Measurements from ENCODE around the gene KCNJ1.

The KCNJ1 gene

DNA sequence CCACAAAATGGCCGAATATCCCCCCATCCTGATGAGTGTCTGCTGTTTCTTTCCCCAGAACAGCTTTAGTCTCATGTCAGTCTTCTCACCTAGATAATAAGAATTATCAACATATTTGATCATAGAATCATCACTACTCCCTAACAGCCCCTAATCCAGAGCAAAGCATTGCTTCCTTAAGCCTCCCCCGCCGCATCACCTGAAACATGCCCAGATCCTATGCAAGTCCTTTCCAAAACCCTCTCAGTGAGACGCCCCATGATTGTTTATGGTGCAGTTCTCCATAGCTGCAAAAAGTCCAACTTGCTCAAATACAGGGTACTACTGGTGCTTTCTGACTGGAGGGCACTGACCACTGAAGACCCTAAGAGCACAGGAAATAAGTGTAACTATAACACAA, 20.1 kb downstream of the KCNJ1 start:
- no peak for DNase-seq

DNA sequence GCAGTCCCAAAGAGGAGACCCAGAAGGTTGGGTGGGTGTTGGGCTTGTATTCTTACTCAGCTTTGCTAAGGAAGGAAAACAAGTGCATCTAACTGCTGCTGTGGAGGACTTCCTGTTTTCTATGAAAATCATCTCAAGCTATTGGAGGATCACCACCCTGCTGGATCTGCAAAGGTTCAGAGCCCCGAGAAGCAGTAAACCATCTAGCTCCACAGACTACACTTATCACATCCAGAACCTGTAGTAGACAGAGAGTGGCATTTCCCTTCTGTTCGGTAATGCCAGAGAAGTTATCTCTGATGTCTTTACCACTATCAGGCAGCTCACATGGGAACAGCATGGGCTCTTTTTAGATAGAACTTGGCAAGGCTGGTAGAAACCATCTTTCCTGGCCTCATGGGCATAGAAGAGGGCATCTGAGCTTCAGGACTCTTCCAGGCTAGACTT, 21.7 kb downstream of the KCNJ1 start:
- no peak for DNase-seq

DNA sequence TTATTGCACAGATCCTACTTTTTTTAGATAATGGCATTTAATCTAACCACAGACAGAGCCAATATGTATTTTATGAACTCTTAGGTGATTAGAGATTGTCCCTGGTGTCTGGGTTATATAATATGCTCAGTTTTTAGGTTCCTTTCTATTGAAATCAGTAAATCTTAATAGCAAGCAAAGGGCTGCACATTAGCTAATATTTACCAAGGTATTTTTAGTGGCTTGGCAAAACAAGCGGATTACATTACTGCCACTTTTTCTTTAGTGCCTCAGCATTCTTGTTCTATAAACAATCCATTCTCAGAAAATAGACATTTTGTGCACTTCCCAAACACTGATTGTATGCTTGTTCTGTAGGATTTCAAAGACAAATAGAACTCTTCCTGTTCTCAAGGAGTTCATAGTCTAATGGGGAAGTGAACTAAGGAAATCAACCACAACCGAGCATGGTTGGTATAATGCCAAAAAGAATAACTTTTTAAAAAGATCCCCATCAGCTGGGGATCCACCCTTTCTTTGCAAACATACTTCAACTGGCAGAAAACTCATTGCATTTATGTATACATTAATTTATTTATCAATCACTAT, 23.8 kb downstream of the KCNJ1 start:
- DNase-seq = no peak

- no peak for DNase-seq
These were observed 25.5 kb downstream of the KCNJ1 start for GRCh38 chr11:128841461-128842072.

DNA sequence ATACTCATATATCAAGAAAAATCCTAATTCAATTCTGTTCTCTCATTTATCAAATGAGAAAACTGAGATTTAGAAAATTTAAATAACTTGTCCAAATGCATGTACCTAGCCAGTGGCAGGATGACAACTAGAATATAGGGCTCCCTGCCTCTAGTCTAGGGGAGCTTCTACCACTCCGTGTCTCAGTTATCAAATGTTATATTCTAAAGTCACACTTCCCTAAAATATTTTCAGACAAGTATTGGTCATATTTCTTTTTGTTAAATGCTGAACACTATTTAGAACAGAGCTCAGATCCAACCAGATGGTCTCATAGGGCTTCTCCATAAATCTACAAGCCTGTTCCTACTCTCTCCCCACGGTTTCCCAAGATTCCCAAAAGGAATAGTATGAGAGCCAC, 26.3 kb downstream of the KCNJ1 start:
- DNase-seq = no peak

DNA sequence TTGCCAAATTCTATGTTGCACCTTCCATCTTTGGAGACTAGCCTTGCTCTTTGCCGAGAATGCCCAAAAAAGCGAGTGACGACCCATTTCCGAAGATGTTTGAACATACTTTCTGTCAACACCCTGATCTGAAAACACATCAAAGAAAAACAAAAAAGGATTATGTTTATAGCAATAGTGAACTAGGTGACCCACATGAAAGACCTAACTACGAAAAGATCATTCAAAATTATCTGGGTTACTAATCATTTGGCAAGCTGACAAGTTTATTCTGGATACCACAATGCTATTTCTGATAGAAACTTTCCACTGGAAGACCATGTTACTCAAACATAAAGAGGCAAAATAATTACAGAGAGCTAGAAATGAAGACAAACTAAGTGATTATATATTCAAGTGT, 27.0 kb downstream of the KCNJ1 start:
- DNase-seq = no peak

- DNase-seq = no peak
These were observed 28.0 kb downstream of the KCNJ1 start for GRCh38 chr11:128839081-128839480.

DNA sequence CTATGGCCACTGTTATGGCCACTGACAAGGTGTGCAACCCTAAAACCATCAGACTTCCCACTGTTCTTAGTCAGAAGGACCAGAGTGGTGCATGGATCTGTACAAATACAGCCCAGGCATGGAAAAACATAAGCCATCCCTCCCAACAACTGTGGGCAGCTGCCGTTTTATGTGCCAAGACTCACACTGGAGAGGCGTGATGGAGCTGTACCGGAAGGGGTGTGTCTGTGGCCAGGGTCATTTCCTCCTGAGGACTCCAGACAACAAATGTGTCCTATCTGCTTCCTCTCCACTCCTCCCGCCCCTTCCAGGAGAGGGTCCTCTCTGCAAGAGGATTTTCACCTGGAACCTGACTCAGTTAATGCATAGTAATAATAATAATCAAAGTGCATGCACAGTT, 29.5 kb downstream of the KCNJ1 start:
- no peak for DNase-seq

DNA sequence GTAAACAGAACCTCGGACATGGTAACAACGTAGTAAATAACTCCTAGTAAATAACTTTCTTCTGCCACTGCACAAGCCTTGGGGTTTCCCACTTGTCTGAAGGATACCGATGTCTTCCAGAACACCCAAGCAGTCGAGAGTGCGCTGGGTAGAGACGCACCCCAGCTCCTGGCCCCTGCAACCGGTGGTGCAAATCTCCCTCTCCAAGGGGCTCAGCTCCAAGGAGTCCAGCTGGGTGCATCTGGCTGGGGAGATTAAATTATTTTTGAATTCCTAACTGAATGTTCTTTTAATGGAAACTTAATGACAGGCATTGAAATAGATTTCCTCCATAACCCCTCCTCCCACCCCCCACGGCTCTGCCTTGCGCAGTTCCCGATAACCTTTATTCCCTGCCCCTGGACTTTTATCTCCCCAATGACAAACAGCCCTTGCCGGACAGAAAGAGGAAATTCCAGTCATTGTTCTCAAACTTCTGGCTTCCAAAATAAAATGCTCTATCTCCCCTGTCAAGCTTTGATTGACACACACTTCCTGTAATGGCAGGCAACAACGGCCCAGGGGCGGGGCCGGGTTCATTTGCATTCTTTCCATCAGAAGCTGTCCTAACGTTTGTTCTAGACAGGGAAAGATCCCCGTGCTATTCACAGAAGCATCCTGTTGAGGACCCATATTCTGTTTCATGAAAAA, 31.2 kb downstream of the KCNJ1 start:
- no peak for DNase-seq

DNA sequence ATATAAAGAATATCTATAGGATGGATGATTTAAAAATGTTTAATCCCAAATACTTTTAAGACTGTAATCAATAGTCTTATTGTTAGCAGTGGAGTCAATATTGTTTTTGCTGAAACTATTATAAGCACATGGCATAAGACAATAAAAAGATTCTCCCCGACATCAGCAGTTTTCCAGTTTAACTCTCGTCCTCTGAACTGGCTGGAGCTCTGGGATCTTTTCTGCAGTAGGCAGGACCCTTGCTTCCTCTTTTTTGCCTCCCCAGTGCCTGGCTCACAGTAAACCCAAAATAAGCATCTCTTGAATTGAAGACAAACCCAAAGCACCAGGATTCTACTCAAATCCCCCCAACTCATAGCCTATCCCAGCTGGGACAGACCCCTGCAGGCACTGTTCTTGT, 32.9 kb downstream of the KCNJ1 start:
- DNase-seq = no peak

GRCh38 chr11:128832121-128832497, 35.0 kb downstream of the KCNJ1 start:
- DNase-seq = no peak

DNA sequence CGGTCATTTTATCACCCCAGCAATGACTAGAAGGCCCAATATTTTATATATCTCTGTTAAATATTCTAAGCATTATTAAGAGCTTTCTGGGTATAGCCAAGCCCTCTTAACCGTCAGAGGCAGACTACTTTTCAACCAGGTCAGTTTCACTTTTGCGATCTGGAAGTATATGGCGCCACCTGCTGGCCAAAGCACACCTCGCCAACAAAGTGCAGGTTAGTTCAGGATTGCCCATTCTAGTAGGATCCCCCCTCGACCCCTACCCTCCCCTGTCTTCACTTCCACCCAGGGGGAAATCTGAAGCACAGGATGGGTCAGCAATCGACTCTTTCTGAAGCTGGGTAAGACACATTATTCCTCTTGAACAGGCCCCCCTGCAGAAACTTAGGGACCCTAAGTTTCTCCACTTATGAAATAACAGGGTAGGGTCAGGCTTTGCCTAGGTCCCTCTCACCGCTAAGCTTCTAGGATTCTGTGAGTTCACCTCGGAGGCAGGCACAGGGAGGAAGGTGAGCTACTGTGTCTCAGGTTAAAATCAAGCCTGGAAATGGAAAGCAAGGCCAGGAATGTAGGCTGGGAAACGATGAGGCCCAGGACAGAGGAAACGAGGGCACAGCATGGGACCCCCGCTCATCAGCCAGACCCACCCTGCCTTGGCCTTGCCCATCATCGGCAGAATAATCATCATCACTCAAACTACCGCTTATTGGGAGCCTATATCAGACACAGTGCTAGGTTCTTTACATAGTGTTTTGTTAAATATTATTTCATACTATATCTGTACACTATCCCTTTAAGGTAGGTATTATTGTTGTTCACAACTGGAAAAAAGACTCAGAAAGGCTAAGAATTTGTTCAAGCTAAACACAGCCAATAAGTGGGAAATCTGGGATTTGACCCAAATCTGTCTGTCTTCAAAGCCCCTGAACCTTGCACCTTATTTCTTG, 35.6 kb downstream of the KCNJ1 start:
- peak; percentile 38 for DNase-seq

DNA sequence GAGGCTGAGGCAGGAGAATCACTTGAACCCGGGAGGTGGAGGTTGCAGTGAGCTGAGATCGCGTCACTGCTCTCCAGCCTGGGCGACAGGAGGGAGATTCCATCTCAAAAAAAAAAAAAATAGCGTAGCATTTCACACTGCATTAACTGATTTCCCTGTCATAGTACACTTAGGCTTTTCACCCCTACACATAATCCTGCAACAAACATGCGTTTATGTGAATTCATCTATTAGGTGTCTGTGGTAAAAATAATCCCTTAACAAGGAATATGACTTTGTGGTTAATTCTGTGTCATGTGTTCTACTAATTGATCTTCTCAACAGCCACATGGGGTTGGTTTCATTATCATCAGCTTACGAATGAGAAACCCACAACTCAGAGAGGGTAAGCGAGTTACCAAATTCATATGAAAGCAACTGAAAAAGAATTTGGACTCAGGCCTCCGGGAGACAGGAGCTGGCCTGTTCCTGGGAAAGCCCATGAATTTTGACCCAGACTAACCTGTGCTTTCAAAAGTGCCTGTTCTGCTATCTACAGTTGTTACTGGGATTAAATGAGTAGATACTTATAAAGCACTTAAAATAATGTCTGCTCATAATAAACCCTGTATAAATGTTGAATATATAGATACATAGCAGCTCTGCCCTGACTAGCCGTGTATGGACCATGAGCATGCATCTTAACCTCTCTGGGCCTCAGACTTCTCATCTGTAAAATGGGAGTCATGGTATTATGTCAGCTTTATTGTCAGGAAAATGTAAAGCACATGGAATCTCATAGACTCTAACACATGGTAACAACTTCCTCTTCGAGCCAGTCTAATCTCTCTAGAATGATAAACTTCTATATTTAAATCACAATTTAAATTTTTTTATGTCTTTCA, 36.6 kb downstream of the KCNJ1 start:
- DNase-seq = no peak

- DNase-seq = no peak
These were observed 38.7 kb downstream of the KCNJ1 start for GRCh38 chr11:128828350-128828749.

DNA sequence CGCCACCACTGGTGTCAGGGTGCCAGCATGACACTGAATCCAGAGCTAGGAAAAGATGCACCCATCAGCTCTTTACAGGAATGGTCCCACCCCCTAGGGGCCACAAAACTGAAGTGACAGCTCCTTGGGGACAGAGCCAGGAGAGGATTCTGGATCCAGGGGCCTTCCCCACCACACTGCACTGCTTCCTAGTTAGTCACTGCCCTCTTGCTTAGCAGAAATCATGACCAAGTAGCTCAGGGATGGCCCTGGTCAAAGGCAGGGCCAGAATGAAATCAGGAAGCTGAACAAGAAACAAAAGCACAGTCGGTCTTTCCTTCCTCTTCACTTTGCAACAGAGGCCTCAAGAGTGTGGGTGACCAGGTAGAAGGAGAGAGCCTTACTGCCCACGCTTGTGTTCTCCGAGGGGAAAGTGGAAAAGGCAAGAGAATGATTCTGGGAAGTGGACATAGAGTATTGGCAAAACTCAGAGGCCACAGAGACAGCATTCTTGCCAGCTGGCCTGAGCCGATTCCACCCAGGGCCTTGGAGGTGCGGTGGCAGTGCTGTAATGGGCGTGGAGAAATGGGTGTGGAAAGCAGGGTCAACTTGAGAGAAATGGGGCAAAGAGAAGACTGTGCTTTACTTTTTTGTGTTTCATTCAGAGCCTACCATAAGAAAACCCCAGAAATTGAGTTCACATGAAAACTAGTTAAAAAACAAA, 39.8 kb downstream of the KCNJ1 start:
- DNase-seq = no peak

DNA sequence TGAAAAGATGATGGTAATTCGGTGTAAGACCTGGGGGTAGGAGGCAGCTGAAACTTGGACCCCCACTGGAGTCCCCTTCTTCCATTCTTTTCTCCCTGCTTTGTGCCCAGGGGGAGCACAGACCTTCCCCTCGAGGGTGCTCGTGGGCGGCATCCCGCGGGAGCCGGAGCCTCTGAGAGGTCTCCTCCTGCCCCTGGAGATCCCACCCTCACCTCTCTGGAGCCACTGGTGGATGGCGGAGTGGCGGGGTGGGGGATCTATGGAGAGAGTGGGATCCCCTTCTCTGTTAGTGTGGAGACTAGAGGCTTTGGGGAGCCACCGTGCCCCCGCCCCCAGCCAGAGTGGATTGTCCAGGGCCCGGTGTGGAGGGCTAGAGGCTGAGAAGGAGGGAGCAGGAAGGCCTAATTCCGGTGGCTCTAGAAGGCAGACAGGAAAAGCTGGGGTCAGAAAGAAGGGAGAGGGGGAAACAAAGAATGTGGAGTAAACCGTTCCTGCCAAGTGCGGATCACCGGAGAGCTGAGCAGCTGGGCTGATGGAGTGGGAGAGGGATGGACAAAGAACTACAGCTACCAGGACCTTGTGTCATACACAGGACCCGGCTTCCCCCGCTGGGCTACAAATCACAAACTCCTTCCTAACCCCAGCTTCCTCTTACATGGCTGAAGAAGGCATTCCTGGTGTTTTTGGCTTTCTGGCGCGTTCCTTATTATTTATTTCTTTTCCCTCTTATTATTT, 41.9 kb downstream of the KCNJ1 start:
- DNase-seq = no peak

GRCh38 chr11:128824191-128825049, 42.7 kb downstream of the KCNJ1 start:
- no peak for DNase-seq

DNA sequence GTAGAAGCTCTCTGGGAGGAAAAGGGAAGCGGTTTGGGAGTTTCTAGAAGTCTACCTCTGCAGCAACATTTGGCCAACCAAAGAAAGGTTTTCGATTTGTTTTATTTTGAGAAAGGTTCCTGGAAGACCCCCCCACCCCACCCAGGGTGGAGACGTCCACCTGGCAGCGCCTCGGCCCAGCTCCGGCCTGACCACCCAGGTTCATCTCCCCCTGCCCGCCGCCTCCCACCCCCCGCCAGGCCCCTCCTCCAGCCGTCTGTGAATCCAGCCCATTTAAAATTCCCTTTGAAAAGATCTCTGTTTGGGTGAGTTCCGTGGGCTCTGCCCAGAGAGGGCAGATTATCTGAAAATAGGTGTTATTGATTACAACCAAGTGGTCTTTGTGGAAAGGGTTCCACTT, 43.3 kb downstream of the KCNJ1 start:
- no peak for DNase-seq

DNA sequence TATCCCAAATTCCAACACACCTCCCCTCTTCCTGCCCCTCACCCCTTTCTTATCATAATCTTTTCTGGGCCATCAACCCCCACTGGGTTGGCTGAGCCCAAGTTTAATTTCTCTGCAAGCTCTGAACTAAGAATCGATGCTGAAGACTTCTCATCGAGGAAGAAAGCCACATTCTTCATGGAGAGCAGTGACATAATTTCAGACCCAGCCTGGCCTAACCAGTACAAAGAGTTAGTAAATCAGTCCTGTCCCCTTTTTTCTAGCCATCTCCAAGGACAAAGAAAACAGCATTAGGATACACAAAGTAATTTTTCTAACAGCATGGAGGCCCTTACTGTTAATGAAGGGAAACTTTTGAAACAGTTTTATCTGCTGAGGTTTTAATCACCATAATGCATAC, 45.0 kb downstream of the KCNJ1 start:
- no peak for DNase-seq

DNA sequence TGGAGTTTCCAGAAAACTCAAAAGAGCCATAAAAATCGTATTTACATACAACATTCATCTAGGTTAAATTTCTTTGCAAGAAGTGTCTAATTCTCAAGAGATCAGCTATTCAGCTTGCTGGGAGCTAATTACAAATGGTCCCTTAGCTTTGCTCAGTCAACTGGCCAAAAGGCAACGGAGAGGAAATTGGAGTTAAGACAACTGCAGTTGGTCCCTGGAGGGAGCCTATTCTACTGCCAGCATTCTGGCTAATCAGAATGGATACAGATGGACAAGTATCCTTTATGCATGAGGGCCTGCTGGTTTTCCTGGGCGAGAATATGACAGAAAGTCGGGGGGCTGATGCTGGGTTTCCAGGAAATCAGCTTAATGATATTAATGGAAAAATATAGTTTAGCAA, 45.5 kb downstream of the KCNJ1 start:
- DNase-seq = no peak
